Measurements from ENCODE around the gene APOBEC3B.
"Not testable (repeated sequence)": the region's sequence is repeated elsewhere in the genome, so short reads cannot be mapped to it uniquely, and the experiment has no call there.

Gene APOBEC3B

DNA sequence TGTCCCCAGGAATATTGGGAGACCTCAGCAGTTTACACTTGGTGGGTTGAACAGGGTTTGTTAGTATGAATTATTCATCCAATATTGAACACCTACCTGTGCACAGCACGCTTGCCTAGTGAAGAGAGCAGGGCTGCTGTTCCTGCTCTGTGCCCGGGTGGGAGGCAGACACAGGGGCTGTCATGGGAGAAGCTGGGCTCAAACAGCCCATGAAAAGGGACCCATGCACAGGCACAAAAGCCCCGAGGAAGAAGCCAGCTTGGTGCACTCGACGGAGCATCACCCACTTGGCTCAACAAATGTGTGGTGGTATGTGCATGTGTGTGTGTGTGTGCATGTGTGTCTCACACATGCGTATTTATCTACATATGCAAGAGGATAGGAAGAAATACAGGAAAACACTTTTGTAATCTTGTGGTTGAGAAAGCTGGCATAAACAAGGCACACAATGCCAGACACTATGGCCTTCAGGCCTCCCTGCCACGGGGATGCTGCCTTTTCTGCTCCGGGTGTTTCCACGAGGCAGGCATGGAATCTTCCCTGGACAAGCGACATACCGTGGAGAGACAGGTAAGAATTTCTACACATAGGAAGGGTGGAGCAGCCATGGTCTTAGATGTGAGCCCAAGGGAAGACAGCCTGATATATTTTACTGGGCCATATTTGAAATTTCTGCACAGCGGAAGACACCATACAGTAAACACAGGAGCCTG is 29.7 kb upstream of the APOBEC3B start:
- DNase-seq, result no peak

- DNase-seq, result no peak
Observed at GRCh38 chr22:38953091-38953490, 29.1 kb upstream of the APOBEC3B start.

- no peak for DNase-seq
Observed at GRCh38 chr22:38953577-38954413, 28.4 kb upstream of the APOBEC3B start.

GRCh38 chr22:38954414-38955043 is 27.6 kb upstream of the APOBEC3B start:
- DNase-seq, result no peak

GRCh38 chr22:38955250-38955905 is 26.8 kb upstream of the APOBEC3B start:
- DNase-seq, result no peak

DNA sequence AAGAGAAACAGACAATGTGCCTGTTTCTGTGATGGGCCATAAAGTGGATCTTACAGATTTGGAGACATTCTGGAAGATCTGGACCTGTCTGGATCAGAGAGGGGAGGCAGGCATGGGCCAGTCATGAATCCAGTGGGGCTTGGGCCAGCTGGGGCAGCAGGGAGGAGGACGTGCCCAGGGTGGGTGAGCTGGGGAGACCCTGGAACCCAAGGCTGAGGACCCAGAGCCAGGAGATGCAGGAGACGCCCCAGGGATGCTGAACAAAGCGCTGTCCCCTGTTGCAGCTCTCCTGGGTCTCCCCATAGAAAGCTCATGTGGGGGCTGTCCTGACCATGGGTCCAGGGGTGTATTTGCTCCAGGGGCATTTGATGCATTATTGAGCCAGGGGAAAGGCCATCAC is 26.2 kb upstream of the APOBEC3B start:
- DNase-seq, result no peak

DNA sequence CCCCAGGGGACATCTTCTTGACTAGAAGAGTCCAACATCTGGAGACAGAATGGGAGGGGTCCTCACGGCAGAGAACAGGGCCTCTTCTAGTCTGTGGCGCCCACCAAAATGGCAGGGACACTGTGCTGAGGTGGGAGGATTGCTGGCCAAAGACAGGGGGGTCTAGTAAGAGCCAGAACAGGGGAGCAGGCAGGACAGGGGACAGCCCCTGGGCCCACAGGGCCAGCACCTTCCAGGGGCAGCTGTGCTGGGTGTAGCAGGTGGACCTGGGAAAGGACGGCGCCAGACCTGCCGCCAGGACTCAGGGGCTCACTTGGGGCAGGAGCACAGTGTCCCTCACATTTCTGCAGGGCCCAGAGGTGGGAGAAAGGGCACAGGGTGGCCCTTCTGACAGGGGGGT is 25.6 kb upstream of the APOBEC3B start:
- no peak for DNase-seq

DNA sequence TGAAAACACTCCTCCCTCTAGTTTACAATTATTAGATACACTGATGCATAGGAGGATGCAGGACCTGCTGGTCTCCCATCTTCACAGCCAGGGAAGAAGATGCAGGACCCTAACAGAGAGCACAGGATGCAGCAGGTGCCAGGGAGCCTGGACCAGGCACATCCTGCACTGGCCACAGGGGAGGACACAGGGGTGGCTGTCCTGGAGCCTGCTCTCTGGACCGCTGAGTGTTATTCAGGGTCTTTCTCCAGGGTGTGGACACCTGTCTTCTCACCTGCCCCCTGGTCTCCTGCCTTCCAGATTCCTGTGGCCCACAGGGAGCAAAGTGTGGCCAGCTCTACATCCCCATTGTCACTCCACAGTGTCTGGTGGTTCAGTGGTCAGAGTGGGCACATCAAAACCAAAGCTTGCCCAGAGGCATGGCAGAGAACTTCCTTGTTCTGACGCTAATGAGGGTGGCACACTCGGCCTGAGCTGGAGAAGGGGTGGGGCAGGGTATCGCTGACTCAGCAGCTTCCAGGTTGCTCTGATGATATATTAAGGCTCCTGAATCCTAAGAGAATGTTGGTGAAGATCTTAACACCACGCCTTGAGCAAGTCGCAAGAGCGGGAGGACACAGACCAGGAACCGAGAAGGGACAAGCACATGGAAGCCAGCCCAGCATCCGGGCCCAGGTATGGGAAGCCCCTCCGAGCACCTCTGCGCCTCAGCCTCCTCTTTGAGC is 24.9 kb upstream of the APOBEC3B start, which contains the start of gene APOBEC3A:
Gene APOBEC3A, plus strand, starts transcription at position 564 of the 725 bp plus-strand sequence. Its CDS starts 83 bp downstream, at position 647.
- no peak for DNase-seq

GRCh38 chr22:38957808-38958650 is 24.1 kb upstream of the APOBEC3B start:
- DNase-seq, result no peak

- DNase-seq, result not testable (repeated sequence)
Observed at GRCh38 chr22:38958651-38958943, 23.6 kb upstream of the APOBEC3B start.

DNA sequence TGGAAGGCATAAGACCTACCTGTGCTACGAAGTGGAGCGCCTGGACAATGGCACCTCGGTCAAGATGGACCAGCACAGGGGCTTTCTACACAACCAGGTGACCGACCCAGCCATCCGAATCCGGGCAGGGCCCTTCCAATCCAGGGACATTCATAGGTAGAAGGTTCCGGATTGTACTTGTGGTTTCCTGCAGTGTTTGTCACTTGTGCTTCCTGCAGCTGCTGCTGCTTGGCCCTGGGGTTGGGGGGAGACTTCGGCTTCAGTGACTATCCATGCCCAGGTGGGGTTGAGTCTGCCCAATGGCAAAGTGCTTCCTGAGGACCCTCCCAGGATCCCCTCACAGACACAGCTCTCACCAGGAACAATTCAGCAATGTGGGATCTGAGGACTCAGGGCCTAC is 22.6 kb upstream of the APOBEC3B start:
- DNase-seq, result no peak

GRCh38 chr22:38960673-38961072 is 21.5 kb upstream of the APOBEC3B start:
- not testable (repeated sequence) for DNase-seq

- DNase-seq, result not testable (repeated sequence)
Observed at GRCh38 chr22:38963291-38963738, 18.8 kb upstream of the APOBEC3B start.

DNA sequence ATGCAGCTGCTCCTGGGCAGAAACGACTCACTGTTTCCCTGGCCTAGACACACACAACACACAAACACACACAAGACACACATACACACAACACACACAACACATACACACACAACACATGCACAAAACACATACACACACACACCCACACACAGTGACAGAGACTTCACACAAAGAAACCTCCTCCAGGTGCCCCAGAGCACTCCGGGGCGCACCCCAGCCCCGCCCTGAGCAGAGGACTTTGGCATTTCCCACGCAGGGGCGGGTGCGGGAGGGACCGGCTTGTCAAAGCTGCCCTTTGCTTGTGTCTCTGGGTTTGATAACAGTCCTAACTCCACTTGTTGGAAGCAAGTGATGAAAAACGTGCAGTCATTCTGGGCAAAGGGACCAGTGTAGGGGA is 18.3 kb upstream of the APOBEC3B start:
- DNase-seq, result no peak

DNA sequence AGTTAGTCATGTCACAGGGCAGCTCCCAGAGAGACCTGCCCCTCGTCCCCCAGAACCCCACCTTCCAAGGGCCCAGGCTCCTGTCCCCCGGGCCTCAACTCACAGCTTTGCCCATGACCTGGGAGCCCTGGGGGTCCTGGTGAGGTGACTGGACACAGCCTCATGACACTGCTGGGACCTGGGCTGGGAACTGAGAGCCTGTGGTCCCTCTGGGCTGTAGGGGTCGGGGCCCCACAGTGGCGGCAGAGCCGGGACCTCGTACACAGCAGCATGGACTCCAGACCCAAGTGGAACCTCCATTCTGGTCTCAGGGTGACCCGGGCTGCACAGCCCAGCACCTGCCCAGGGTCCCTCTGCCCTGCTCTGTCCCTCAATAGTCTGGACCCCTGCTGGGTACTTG is 17.8 kb upstream of the APOBEC3B start:
- no peak for DNase-seq

DNA sequence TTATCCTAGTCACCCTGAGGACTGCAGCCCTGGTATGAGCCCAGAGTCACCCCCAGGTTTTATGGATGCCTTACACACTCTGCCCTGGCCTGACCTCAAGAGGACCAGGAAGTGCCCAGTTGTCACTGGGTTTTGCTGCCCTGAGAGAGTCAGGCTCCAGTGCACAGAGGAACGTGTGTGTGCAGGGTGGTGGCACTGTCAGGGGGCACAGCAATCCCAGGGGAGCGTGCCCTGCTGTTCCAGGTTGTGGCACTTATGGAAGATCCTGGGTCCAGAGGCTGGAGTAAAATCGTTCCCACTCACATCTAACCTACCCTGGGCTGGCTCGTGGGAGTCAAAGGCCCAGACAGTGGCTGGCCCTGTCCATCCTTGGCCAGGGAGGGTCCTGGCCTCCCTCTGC is 17.2 kb upstream of the APOBEC3B start:
- no peak for DNase-seq

GRCh38 chr22:38965614-38966379 is 16.4 kb upstream of the APOBEC3B start:
- no peak for DNase-seq

DNA sequence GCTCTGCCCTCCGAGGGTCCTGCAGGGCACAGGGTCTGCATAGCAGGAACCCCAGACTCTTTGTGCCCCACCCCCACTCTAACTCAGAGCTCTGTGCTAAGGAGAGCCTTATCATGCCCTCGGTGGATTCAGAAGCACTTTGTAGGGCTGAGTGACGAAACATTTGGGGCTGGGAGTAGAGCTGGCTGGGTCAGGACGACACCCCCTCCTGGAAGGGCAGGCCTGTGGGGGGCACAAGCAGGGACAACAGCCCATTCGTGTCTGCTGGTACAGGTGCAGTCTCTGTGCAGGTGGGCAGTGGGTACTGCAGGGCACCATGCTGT is 15.8 kb upstream of the APOBEC3B start:
- DNase-seq, result no peak

- DNase-seq, result no peak
Observed at GRCh38 chr22:38966942-38967341, 15.2 kb upstream of the APOBEC3B start.

GRCh38 chr22:38967451-38968450 is 14.4 kb upstream of the APOBEC3B start:
- no peak for DNase-seq

Data from NCI-H1436 treated with DMSO at 0.1 percent for 48 hours (cell line).